Measurements from ENCODE around the gene ZSWIM3.
"Not testable (repeated sequence)": the region's sequence is repeated elsewhere in the genome, so short reads cannot be mapped to it uniquely, and the experiment has no call there.

The ZSWIM3 gene

GRCh38 chr20:45857114-45857881 lies at the start of gene ZSWIM3, which contains the start of gene ACOT8:
Gene ZSWIM3, plus strand, starts transcription at chr20:45857614. Its CDS starts 212 bp downstream, at chr20:45857826.
Gene ACOT8, minus strand, starts transcription at chr20:45857392. Its CDS starts 77 bp downstream, at chr20:45857315.
- peak; percentile 66 to 85 (median 83) for DNase-seq

GRCh38 chr20:45810191-45810970 lies 47.0 kb upstream of the ZSWIM3 start:
- DNase-seq: no peak

GRCh38 chr20:45812157-45813005 lies 45.0 kb upstream of the ZSWIM3 start, which contains the start of gene UBE2C:
Gene UBE2C, plus strand, starts transcription at chr20:45812644. Its CDS starts 52 bp downstream, at chr20:45812696.
- peak; percentile 80 to 88 (median 85) for DNase-seq

- DNase-seq: no peak
These were observed 44.4 kb upstream of the ZSWIM3 start for GRCh38 chr20:45813006-45813340.

DNA sequence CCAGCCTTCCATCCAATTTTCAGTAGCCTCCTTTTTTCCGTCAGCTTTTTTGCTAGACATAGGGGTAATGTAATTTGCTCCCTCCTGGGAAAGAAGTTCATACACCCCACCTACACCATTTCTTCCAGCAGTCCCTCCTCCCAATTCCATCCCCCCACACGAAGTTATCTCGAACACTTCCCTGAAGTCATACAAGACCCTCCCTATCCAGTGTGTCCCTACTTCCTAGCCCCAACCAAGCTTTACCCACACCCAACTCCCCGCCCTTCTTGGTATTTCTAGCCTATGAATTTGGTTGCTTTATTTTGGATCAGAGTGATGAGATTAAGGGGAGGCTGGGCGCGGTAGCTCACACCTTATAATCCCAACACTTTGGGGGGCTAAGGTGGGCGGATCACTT lies 43.9 kb upstream of the ZSWIM3 start:
- no peak for DNase-seq

DNA sequence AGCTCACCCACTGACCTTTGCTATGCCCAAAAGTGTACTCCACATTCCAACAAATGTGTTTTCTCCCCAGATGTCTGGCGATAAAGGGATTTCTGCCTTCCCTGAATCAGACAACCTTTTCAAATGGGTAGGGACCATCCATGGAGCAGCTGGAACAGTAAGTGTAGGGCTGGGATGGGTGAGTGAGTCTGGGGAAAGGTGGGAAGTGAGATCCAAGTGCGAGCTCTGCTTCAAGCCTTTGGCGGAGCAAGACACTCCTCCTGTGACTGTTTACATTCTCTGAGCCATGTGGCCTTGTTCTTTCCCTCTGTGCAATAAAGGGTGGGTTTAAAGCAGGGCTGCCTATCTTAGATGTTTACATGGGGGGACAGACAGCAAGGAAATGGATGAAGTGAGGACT lies 43.1 kb upstream of the ZSWIM3 start:
- no peak for DNase-seq

GRCh38 chr20:45816951-45817350 lies 40.5 kb upstream of the ZSWIM3 start:
- DNase-seq: no peak

DNA sequence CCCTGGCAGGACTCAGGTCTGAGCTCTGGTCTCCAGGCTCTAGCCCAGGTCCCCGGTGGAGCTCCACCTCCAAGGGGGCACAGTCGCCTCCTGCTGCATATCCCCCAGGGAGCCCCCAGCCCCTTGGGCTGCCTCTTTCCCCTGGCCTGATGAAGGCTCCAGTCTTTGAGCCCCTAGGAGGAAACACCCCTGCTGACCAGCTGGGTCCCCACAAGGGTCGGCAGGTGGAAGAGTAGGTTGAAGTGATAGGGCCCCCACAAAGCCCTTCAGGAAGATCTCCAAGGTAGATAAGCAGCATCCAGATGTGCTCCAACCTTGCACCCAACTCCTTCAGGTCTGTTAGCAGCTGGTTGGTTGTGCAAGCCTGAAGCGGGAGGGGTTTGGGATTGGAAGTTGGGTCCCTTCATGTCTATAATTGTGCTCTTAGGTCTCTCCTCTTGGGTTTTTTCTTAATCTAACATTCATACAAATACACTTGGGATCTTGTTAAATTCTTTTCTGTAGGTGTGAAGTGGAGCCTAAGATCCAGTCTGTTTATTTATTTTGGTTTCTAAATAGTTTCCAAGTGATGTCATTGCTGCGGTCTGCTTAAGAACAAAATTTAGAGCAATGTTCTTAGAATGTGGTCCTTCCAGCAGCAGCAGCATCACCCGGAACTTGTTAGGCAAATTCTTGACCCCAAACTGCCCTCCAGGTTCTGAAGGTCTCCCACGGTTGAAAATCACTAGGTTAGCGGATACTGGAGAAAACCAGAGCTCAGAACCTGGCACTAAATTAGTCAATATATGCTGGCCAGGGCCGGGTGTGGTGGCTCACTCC lies 39.8 kb upstream of the ZSWIM3 start:
- no peak for DNase-seq

DNA sequence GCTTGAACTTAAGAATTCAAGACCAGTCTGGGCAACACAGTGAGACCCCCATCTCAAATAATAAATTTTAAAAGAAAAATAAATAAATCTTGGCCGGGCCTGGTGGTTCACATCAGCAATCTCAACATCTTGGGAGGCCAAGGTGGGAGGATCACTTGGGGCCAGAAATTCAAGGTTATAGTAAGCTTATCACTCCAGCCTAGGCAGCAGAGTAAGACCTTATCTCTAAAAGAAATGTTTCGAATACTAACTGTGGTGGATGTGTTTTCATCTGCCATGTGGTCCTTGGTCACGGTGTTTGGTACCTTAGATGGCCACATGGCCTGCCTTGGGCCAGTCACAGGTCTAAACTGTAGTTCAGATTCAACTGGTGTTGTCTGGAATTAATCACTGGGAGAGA lies 39.2 kb upstream of the ZSWIM3 start:
- no peak for DNase-seq

DNA sequence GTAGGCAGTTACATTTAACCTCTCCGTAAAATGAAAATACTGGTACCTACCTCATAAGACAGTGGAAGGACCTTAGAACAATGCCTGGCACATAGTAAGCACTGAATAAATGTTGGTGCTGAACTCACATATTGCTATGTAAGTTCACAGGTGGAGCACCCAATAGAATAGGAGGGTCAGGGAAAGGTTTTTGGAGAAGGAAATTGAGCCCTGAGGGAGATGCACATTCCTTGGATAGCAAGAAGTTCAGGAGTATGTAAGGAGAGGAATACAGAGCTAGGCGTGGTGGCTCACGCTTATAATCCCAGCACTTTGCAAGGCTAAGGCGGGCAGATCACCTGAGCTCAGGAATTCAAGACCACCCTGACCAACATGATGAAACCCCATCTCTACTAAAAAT lies 37.9 kb upstream of the ZSWIM3 start:
- DNase-seq: no peak

DNA sequence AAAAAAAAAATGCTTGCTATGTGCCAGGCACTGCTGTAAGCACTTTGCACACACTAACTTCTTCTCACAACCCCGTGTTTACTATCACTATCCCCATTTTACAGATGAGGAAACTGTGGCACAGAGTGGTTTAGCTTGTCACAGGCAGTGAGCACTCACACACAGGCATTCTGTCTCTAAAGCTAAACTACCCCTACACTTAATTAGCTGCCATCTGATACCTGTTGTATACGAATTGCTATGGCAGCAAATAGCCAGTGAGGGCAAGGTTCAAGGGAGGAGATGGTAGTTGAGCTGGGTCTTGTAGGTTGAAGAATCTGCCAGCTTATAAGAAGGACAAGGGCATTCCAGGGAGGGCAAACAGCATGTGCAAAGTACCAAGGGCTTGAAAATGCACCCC lies 35.5 kb upstream of the ZSWIM3 start:
- no peak for DNase-seq

DNA sequence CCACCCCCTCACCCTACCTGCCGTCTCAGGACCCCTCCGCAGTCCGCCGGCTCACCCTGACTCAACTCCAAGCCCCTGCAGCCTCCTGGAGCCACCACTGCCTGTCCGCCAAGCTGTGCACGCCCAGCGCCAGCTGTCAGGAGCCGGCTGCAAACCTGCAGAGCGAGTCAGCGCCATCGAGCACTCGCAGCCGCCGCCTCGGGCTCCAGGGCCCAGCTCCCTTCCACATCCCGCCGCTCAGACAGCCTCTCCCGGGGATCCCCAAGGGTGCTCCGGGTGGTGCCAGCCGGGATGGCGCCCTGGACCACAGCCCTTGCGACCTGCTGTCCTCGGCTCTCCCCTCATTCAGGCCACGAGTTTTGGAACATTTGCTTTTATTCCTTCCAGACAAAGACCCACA lies 34.6 kb upstream of the ZSWIM3 start:
- DNase-seq: peak in 1 of 4 experiments; percentile 3

- DNase-seq: peak in 3 of 4 experiments; percentile 5 to 15 (median 14)
These were observed 33.2 kb upstream of the ZSWIM3 start for GRCh38 chr20:45823949-45824835.

- DNase-seq: no peak
These were observed 30.9 kb upstream of the ZSWIM3 start for GRCh38 chr20:45826381-45827019.

- no peak for DNase-seq
These were observed 30.3 kb upstream of the ZSWIM3 start, which contains the start of gene TNNC2 for GRCh38 chr20:45827030-45827652. Gene TNNC2, minus strand, starts transcription at chr20:45827312. Its CDS starts 64 bp downstream, at chr20:45827248.

GRCh38 chr20:45827712-45828111 lies 29.7 kb upstream of the ZSWIM3 start:
- no peak for DNase-seq

DNA sequence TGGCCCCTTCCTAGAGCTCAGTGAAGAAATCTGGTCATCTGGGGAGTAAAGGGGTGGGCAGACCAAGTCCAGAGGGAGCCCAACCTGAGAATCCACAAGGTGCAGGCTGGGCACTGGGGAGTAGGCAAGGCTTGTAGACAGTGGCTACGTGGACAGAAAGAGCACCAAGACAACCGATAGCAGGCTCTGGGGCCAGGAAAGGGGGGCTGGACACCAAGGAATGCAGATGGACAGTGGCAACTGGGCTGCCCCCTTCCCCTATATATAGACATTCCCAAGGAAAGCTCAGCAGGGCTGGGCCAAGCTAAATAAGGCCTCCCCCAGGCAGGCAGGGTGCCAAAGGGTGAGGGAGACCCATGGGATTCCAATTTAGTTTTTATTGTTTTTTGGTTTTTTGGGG lies 28.8 kb upstream of the ZSWIM3 start:
- no peak for DNase-seq

GRCh38 chr20:45829673-45830106 lies 27.7 kb upstream of the ZSWIM3 start:
- DNase-seq: not testable (repeated sequence)

GRCh38 chr20:45832619-45833018 lies 24.8 kb upstream of the ZSWIM3 start:
- DNase-seq: no peak

All from activated CD4-positive, CD25-positive, alpha-beta regulatory T cell (primary cell).